ENCODE measurements around the gene MYO5A.

DNA sequence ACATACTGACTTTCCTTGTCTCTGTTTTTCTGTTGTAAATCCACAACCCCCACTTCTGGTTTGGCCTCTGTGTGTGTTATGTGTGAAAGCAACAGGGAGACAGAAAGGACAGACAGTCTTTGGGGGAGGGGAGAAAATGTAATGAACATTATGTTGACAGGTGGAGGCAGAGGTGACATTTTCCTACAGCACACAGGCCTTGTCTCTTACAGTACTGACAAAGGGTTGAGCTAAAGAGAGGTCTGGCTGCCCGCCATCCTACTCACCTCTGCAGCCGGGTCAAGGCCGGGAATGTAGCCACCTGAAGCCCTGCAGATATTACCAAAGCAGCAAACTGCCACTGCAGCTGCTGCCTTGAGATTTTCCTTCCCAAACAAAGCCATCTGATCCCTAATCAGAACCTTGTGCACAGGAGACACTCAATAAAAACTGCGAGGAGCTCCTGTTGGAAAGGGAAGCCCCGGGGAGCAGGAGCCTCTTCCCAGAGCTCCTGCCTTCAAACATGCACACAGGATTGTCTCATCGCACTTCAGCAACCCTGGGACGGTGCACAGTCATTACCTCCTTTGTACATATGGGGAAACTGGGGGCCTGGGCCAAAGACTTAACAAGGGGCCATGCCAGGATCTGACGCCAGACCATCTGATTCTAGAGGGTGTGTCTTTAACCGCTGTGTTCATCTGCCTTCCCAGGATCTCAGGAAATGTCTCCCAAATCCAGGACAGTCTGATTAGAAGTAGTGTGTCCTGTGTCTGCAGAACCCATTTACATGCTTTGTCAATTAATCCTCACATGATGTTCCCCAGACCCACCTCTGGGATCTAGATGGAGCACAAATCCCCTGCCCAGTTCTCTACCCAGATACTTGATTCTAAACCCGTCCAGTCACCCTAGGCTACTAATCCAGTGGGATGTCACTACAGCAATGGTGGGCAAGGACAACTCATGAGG, 247.3 kb downstream of the MYO5A start:
- no peak for TF ChIP-seq TARDBP (IDR thresholded peaks at IDR 0.05)
- no peak for TF ChIP-seq SUZ12 (IDR thresholded peaks at IDR 0.05)
- TF ChIP-seq NFRKB (IDR thresholded peaks at IDR 0.05) = no peak
- no peak for TF ChIP-seq CTBP1 (IDR thresholded peaks at IDR 0.05; ENCODE audit: borderline replicate concordance)
- TF ChIP-seq BHLHE40 (IDR thresholded peaks at IDR 0.05; ENCODE audit: borderline replicate concordance) = no peak
- TF ChIP-seq SP1 (IDR thresholded peaks at IDR 0.05) = no peak
- no peak for TF ChIP-seq ZNF384 (IDR thresholded peaks at IDR 0.05)
- TF ChIP-seq ELF4 (IDR thresholded peaks at IDR 0.05) = no peak
- TF ChIP-seq HDGF (IDR thresholded peaks at IDR 0.05; ENCODE audit: borderline replicate concordance) = no peak
- no peak for TF ChIP-seq FOXA1 (IDR thresholded peaks at IDR 0.05)
- TF ChIP-seq PKNOX1 (IDR thresholded peaks at IDR 0.05) = no peak
- no peak for TF ChIP-seq FOXM1 (IDR thresholded peaks at IDR 0.05; ENCODE audit: borderline replicate concordance)
